Astrocyte (in vitro differentiated cells and primary cell): Measurements from ENCODE around the gene NCMAP.

Experiments
- EZH2 ChIP-seq: IDR thresholded peaks from 2 replicates; pipeline ENCODE4 v1.6.1; 2012; ENCODE audit warnings: mild to moderate bottlenecking, low read length, inconsistent platforms; ENCODE audit not compliant: insufficient read depth
- TF ChIP-seq, protein P1 (sequence below): IDR thresholded peaks from 2 replicates; pipeline ENCODE4 v1.5.1; 2011; ENCODE audit warnings: low read depth, mild to moderate bottlenecking, inconsistent platforms, low read length, moderate library complexity; ENCODE audit not compliant: insufficient read depth

GRCh38 chr1:24557220-24557619 lies 1.3 kb downstream of the NCMAP start:
- TF ChIP-seq, protein P1, sequence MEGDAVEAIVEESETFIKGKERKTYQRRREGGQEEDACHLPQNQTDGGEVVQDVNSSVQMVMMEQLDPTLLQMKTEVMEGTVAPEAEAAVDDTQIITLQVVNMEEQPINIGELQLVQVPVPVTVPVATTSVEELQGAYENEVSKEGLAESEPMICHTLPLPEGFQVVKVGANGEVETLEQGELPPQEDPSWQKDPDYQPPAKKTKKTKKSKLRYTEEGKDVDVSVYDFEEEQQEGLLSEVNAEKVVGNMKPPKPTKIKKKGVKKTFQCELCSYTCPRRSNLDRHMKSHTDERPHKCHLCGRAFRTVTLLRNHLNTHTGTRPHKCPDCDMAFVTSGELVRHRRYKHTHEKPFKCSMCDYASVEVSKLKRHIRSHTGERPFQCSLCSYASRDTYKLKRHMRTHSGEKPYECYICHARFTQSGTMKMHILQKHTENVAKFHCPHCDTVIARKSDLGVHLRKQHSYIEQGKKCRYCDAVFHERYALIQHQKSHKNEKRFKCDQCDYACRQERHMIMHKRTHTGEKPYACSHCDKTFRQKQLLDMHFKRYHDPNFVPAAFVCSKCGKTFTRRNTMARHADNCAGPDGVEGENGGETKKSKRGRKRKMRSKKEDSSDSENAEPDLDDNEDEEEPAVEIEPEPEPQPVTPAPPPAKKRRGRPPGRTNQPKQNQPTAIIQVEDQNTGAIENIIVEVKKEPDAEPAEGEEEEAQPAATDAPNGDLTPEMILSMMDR, result no peak
- TF ChIP-seq EZH2, result no peak
